Pulmonary artery endothelial cell (primary cell): ENCODE measurements around the gene IRAK4. TPM values are rescaled to one million over a fixed set of nuclear protein-coding genes. Genes with fewer than 3 reads are reported as not detected.
A peak's percentile ranks its signal among the peaks of the same experiment; 100 is the strongest.
"Not testable (repeated sequence)": the region's sequence is repeated elsewhere in the genome, so short reads cannot be mapped to it uniquely, and the experiment has no call there.

ENCODE experiments used
- DNase-seq: peaks from one replicate; pipeline ENCODE4 v3.0.0-alpha.2; 2011; ENCODE audit warnings: low read depth, low spot score
- total RNA-seq: library from RNA; depleted of rRNA; stranded (reverse); fragments of >200 nt; gene quantifications from 2 replicates; pipeline ENCODE4 v1.2.3, GENCODE V29; 2014

Gene IRAK4
- total RNA-seq, result 13.1 and 19.0 TPM in 2 replicates

DNA sequence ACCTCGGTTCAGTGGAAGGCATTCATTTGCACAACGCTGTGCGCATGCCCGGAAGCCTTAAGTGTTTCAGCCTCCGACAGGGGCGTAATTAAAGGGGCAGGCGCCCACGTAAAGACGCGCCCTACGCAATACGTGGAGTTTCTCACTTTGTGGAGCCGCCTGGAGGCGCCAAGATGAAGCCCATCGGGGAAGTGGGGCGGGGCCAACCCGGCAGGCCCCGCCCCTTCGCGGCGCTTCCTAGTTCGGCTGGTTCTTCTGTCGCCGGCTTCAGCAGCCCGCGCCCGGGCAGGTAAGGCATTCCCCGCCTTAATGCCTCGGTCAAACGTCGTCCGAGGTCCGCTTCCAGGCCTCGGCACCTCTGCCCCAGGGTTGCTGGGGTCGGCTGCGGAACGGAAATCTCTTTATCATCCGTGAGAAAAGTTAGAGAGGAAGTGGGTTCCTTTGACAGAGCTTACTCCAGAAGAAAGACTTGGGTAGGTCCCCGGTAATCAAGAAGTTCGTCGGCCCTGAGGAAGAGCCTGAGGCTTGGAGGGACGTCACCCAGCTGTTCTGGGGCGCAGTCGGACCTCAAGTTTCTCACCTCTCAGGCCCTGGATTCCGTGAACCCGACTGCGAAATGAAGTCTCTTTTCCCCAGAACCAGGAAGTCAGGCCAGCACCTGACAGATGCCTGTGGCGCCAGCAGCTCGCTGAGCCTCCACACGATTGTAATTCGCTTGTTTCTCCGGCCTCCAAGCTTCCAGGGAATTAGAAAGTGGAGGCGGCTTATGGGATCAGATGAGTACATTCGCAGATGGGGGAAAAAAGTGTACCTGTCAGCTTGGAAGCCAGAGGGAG is at the start of gene IRAK4, which contains the start of gene PUS7L:
Gene IRAK4, plus strand, starts transcription at position 224 of the 836 bp plus-strand sequence. CDS start 9,161 bp downstream, outside the sequence.
Gene PUS7L, minus strand, starts transcription at position 63 of the 836 bp plus-strand sequence. CDS start 3,545 bp downstream, outside the sequence.
- peak; percentile 89 for DNase-seq

DNA sequence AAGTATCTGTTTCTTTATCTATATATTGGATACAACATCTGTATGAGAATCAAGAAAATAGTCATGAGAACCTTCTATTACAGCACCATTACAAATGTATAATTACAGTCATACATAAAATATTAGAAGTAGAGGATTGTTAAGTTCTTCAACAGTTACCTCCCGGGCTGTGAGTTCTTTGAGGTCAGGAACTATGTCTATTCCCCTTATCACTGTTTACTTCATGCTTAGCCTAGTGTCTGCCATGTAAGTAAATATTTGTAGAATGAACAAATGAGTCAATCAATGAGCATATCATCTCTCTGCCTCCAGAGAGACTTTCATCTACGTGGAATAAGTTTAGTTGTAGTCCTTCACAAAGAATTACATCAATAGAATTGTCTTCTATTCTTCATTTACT is 47.4 kb upstream of the IRAK4 start:
- no peak for DNase-seq

DNA sequence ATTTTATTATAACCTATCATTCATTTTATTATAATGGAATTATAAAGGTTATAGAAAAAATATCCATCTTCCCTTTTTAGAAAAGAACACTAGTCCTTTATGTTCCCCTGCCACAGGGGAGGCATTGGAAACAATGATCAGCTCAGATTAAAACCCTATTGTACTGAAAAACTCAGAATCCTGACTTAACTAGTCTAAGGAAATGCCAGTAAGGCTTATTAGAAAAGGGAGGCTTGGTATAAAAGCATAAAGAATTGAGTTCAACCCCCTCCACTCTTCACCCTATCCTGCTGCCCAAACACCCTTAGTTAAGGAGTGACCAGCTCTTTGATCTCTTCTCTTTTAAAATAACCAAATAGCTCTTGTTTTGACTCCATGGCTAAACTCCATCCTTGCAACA is 36.1 kb upstream of the IRAK4 start:
- no peak for DNase-seq

DNA sequence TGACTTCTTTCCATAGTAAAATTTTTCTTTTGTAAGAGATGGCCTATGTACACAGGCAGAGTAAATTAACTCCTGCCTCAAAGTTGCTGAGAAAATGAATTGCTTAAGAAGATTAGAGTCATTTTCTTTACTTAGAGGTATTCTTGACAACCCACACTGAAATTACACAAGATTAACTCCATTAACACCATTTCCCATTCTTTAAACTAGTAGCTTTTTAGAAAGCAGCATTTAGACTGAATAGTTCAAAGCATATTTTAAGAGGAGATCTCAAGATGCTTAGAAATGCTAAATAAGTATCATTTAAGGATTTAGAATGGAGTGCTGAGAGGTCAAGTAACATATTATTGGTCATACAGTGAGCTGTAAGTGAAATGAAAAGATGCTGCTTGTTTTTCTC is 35.6 kb upstream of the IRAK4 start:
- DNase-seq, result no peak

DNA sequence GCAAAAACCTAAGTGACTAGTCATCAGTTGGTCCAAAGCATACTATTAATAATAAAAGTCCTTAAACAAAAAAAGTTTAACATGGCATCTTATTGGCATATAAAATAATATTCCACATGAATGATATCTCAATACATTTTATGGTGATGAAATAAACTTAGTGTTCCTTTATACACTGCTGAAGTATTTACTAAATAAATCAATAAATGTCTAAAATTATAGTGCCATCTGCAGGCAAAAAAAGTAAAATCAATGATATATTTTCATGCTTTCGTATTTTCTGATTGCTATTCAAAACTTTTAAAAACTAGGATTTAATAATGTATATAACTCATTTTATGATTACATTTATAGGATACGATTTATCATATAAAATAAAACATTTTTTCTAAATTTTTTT is 30.6 kb upstream of the IRAK4 start:
- DNase-seq, result no peak

DNA sequence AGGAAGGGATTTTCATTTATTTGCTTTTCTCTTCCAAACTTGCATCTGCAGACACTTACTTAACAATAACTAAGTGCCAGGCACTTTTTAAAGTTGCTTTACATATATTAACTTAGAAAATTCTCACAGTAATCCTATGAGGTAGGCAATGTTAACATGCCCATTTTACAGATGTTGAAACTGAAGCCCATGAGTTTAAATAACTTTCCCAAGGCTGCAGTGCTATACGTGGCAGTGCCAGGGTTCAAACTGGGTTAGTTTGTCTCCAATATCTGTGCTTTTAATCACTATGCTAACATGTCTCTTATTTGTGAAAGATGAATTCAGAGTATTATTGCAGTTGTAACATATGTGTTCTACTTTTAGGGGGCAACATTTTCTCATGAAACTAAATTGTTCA is 30.1 kb upstream of the IRAK4 start:
- DNase-seq, result no peak

DNA sequence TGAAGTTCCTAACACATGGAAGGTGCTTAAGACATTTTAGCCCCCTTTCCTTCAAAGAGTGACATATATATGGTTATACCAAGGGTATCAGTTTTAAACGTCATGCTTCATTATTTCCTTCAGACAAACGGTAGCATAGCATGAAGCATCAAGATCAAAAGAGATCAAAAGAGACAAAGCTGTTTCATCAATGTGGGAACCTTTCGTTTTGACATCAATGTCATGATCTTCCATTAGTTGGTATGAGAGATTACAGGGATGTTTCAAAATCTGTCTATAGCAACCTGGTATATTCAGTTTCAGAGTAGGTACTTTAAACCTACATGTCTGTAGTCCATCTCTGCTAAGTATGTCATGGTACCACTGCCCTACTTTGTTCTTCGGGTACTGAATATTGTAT is 28.5 kb upstream of the IRAK4 start:
- no peak for DNase-seq

DNA sequence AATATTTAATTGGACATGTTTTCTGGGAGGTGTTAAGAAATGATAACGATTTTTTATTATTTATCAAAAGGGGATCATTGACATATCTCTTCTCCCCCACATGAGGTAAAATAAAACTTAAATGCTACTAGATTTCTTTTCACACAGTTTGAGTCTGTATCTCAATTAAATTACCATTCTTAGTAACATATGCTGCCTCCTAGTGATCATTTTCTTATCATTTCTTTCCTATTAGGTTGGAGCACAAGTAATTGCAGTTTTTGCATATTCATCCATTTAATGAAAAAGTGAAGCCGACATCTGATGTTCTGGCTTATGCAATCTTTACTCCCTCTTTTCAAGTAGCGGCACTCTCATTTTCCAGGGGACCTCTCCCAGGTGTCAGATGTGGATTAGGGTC is 25.1 kb upstream of the IRAK4 start:
- no peak for DNase-seq

DNA sequence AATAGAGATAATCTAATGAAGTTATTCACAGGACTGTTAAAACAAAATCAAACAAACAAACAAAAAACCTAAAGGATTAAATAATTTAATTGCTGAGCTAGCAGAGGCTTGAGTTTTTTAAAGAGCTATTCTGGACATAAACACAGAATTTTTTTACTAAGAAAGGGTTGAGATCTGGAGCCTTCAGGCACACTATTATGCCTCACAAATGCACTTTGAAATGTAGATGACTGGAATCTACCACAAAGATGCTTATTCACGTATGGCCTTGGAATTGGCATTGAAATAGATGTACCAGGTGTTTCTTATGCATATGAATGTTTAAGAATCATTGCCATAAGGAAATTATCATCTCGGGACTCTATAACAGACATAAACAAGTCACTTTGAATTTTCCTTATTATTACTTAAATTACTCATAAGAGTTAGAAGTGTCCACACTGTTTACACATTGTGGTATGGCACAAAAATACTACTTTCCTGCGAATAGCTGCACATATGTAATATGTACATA is 21.8 kb upstream of the IRAK4 start:
- DNase-seq, result no peak

DNA sequence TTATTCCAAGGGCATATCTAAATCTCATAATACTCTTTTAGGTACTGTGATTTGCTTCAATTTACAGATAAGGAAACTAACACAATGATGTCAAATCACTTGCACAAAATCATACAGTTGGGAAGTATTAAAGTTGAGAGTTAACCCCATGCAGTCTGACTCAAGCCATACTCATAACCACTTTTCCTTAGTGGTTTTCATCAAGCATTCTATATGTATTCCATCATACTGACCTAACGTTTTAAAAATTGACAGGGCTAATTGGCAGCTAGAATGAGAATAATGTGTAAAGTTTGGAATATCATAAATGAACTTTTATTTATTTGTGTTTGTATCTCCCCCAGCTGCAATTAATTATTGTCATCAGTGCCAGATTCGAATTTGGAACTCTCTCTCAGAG is 21.1 kb upstream of the IRAK4 start:
- DNase-seq, result no peak

DNA sequence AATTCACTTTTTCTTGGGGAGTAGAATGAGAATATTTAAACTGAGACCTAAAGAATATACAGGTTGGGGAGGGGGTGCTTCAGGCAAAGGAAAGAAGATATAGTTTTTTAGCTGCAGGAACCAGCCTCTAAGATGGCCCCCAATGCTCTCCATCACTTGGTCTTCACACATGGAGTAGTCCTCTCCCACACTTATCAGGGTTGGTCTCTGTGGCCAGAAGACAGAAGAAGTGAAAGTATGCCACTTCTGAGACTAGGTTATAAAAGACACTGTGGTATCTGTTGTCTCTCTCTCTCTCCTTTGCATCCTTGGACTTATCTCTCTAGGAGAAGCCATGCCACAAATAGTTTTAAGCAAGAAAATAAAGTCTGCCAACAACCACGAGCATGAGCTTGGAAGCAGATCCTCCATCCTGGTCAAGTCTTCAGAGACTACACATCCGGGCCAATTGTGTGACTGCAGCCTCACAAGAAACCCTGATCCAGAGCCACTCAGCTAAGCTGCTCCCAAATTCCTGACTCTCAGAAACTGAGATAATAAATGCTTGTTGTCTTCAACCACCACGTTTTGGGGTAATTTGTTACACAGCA is 18.1 kb upstream of the IRAK4 start:
- no peak for DNase-seq

DNA sequence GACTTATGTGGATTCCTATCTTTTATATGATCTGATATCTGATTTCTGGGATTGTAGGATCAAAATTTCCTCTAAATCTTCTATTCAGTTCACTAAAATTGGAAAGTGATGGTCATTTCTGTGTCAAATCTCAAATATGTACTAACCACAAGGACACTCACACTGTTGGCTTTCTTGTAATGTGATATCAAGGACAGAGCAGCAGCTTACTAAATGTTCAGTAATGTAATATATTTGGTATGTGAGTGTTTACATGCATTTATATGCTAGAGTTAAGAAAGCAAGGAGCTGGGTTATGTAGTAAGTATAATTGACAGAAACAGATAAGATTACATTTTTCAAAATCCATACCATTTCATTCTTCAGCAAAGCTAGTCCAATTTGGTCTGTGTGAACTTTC is 16.6 kb upstream of the IRAK4 start:
- no peak for DNase-seq

DNA sequence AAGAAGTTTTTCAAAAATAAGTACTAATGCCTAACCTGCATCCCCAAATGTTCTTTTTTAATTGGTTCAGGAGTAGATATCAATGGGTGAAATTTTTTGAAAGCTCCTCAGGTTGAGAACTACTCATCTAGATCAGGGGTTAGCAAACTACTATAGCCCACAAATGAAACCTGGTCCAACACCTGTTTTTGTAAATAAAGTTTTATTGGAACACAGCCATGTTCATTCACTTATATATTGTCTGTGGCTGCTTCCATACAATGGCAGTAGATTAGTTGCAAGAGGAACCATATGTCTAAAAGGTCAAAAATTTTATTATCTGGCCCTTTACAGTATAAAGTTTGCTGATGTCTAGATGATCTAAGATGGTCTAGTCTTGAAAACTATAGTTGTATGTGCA is 13.9 kb upstream of the IRAK4 start:
- DNase-seq, result no peak

DNA sequence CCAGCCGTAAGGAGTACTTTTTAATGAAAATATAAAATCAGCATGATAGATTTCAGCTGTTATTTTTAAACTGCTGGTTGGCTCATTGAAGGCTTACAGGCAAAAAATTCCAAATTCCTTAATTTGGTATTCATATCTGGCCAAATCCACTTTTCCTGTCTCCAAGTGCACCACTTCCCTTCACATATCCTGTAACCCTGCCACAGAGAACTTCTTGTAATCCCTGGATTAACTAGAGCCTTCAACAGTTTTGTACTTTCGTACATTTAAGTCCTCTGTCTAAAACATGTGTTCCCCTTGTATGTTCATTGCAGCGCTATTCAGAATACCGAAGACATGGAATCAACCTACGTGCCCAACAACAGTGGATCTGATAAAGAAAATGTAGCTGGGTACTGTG is 9.7 kb upstream of the IRAK4 start:
- no peak for DNase-seq

DNA sequence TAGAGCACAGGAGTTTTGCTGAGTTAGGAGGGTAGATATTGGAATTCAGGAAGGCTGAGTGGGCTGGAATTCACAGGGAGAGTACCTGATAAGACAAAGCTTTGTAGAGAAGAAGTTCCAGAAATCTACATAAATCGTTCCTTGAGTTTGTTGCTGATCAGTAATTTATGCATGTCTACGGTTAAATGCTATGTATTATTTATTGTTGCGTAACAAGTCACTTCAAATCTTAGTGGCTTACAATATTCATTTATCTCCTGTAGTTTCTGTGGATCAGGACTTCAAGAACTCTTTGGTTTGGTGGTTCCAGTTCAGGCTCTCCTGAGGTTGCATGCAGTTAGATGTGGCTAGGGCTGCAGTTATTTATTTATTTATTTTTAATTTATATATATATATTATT is 7.9 kb upstream of the IRAK4 start:
- no peak for DNase-seq

DNA sequence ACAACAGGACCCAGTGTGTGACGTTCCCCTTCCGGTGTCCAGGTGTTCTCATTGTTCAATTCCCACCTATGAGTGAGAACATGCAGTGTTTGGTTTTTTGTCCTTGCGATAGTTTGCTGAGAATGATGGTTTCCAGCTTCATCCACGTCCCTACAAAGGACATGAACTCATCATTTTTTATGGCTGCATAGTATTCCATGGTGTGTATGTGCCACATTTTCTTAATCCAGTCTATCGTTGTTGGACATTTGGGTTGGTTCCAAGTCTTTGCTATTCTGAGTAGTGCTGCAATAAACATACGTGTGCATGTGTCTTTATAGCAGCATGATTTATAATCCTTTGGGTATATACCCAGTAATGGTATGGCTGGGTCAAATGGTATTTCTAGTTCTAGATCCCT is 7.4 kb upstream of the IRAK4 start:
- not testable (repeated sequence) for DNase-seq

DNA sequence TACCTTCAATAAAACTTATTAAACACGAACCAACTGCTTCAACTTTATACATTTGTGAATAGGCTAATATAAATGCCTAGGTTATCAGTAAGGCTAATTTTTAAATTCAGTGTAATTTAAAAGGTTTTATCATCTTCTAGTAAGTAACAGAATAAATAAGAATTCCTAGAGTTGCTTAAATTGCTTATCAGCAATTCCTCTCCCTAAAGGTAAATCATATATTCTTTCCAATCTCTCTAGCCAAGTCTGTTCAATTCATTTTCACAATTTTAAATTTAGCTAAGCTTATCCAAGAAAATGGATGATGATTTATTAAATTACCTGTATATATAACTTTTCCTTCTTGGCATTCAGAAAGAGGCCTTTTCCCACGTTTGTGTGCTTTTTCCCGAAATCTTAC is 4.7 kb upstream of the IRAK4 start:
- DNase-seq, result no peak

DNA sequence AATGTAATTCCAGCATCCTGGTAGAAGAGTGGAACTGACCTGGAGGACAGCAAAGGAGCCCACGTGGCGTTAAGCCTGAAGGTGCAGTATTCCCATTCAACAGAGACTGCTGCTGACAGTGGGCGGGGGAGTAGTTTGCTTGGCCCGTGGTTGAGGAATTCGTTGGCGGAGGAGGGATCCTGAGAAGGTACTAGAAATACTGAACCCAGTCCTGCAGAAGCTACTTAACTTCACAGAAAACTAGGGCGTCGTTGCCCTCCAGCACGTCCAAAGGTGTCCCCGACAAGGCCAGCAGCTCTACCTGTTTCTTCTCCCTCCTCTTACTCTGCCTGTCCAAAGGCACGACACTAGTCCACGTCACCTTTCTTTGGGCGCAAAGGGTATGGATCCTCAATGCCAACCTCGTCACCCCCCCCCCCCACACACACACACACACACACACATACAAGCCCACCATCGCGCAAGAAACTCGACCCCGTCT is 464 bp upstream of the IRAK4 start:
- DNase-seq, result no peak

DNA sequence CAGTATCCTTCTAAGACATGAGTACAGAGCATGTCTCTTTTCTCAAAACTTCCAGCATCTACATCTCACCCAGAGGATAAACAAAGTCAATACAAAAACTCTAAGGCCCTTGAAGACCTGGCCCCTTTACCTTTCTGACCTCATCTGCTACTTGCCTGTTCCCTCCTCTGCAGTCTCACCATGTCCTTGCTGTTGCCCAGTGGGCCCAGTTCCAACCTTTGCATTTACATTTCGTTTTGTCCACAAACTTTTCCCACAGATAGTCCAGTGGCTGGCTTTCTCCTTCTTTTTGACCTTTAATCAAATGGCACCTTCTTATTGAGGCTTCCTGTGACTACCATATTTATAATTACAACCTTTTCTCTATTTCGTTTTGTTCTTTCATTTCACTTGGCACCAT is 1.6 kb downstream of the IRAK4 start:
- no peak for DNase-seq

DNA sequence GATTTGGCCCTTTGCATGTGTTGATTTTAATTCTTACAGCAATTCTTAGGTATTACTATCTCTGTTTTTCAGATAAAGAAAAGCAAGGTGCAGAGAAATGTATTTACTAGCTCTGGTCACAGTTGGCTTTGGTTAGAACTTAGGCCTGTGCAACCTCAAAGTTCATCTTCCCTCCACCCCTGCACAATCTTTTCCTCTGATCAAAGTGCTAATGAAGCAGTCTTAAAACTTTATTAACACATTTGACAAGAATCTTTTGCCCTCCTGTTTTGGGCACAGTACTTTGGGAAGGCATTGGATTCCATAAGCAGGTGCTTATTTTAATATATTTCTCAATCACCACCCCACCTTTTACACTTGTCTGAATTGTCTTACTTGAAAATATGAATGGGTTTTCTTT is 2.7 kb downstream of the IRAK4 start:
- DNase-seq, result no peak

DNA sequence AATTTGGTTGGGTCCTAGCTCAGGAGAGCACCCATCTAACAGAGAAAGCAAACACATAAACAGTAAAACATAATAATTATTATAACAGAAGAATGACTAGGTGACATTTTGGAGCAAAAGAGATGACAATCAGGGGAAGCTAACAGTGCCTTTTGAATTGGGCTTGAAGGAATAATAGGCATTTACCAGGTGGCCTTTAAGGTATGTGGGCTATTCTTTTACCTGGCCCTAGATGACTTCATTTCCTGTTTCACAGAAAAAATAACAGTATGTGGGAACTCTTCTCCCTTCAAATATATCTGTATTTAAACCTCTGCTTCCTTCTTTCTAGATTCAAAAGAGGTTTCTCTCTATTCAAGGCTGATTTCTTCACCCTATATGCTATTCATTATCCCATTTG is 3.8 kb downstream of the IRAK4 start:
- DNase-seq, result no peak

DNA sequence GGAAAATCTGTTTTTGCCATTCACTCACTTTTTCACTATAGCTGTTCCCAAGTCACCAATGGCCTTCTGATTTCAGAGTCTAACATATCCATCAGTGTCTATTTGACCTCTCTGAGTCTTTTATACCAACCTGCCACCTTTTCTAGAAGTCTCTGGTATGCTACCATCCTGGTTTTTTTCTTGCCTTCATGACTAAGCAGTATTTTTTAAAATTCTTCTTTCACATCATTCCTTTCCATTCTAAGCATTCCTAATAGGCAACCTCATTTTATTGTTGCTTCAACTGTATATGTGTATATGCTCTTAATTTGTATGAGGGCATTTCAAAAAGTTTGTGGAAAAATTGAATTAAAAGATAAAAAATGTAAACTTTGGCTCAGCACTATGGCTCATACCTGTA is 5.0 kb downstream of the IRAK4 start:
- no peak for DNase-seq

DNA sequence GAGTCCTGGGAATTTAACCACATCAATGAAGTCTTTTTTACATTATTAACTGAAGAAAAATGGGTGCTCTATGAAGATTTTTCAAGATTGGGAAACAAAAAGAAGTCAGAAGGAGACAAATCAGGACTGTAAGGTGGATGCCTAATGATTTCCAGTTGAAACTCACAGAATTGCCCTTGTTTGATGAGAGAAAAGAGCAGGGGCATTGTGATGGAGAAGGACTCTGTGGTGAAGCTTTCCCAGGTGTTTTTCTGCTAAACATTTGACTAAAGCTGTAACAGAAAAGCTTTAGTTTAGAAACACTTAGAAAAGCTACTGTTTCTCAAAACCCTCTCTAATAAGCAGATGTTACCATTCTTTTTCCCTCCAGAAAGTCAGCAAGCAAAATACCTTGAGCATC is 5.8 kb downstream of the IRAK4 start:
- DNase-seq, result no peak
